GM10266 (cell line): Measurements from ENCODE around the gene PPT2.
A peak's percentile ranks its signal among the peaks of the same experiment; 100 is the strongest.

ENCODE experiments used
- DNase-seq: peaks from one replicate; pipeline ENCODE4 v3.0.0; 2012; ENCODE audit errors: extremely low spot score
- CTCF ChIP-seq: IDR thresholded peaks from 2 replicates; pipeline ENCODE4 v1.5.1; 2012; ENCODE audit warnings: mild to moderate bottlenecking, low read depth; ENCODE audit not compliant: control insufficient read depth, insufficient read depth; ENCODE audit errors: missing control alignments

The PPT2 gene

DNA sequence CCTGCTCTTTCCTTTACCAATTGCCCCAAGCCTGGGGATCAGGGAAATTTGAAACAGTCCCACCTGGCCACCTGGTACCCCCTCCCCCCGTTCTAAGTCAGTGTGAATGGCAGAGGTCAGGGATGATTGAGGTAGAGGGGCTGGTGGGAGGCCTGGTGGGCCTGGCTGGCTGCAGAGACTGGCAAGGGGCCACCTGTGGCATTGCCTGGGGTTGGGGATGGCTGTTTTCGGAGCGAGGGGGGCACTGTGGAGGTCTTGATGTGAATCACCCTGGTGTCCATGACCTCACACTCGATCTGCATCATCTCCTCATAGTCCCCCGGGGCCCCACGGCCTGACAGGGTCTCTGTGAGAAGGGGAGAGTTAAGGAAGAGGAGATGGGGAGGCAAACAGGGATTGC is 38.3 kb upstream of the PPT2 start:
- DNase-seq: no peak
- TF ChIP-seq CTCF: no peak

DNA sequence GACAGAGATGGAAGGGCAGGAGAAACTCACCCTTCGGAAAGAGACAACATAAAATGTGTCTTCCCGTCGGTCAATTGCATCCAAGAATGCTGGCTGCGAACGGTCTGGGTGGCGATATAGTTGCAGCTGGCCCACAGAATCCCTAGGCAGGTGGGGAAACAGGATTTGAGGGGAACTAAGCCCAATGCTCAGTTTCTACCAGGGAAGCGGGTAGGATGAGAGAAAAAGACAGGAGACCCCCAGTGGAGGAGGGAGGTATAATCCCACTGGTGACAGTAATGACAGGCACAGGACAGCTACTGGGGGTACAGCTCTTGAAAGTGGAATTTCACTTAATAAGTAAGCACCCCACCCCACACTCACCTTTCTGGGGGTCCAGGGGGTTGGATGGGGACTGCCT is 37.3 kb upstream of the PPT2 start:
- no peak for DNase-seq
- peak; percentile 23 for TF ChIP-seq CTCF

DNA sequence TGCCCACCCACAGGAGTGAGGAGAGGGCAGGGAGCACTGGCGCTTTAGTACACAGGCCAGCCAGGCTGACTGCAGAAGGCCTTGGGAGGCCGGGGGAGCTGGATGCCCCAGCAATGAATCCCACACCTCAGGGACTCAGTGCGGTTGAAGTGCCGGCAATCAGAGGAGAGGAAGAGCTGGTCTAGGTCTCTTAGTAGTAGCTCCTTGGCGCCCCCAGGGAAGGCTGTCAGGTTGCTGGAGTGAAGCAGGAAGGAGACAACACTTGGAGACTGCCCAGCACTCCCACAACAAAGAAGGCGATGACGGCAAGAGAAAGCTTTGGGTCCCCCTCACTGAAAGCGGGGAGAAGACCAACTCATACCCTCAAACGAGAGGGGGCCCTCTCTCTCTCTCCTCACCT is 36.5 kb upstream of the PPT2 start:
- no peak for DNase-seq

DNA sequence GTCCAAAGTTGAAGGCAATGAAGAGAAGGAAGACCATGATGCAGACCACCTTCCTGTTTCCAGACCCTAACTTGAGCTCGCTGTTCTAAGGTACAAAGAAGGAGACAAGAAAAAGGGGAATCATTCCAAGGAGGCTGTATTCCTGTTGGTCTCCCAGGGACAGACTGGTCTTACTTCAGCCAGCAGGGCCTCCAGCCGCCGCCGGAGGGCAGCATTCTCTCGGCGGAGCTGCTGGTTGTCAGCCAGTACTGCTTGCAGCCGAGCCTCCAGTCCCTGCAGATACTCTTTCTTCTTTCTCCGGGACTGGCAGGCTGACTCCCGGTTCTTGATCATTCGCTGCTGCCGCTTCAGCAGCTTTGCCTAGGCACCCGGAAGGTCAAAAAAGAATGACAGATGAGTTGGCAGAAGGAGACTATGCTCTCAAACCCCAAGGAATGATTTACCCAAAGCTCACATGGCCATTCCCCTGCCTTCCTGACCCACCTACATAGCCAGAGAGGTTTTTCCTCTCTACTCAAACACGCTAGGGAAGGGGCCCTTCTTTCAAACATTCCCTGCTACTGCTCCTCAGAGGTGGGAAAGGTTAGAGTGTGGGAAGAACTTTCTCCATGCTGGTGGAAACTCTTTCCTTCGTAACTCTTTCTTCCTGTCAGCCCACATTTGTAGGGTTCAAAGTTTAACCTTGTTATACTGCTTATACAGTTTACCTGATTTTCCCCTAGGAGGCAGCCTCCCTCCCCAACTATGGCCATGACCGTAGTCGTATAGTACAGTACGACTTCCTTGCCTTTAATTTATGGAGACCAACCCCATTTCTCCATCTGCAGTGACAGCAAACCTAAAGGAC is 34.9 kb upstream of the PPT2 start:
- TF ChIP-seq CTCF: peak; percentile 91
- DNase-seq: peak; percentile 75

More for the DNA sequence above, 36.5 kb upstream of the PPT2 start:
- TF ChIP-seq CTCF: no peak

DNA sequence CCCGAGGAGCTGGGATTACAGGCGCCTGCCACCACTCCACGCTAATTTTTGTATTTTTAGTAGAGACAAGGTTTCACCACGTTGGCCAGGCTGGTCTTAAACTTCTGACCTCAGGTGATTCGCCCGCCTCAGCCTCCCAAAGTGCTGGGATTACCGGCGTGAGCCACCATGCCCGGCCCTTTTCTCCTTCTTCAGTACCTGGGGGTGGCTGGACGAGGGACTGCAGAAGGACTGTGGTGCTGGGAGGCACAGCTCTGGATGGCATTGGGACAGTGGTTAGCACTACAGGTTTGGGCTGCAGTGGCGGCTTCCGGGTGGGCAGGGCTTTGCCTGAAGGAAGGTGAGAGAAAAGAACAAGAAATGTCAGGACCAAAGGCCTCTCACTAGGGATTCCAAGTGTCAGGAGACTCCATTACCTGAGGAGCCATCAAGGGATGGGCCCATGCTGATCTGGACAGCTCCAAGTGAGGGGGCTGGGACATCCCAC is 33.3 kb upstream of the PPT2 start:
- DNase-seq: no peak
- TF ChIP-seq CTCF: no peak

DNA sequence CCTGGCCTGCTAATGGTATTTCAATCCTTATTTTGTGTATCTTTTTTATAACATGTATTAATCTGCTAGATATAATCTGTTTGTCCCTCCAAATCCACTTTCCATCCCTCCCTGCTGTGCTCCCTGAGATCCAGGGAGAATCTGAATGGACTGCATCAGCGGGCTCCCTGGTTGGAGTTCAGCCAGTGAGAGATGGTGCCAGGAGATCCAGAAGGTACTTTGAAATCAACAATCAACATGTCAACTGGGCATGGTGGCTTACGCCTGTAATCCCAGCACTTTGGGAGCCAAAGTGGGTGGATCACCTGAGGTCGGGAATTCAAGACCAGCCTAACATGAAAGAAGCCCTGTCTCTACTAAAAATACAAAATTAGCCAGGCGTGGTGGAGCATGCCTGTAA is 30.3 kb upstream of the PPT2 start:
- TF ChIP-seq CTCF: no peak
- DNase-seq: no peak

GRCh38 chr6:32126880-32127279 is 27.1 kb upstream of the PPT2 start:
- TF ChIP-seq CTCF: no peak
- no peak for DNase-seq
